Omental fat pad (tissue), 4 donors: Measurements from ENCODE around the gene ZNRF3. TPM values are rescaled to one million over a fixed set of nuclear protein-coding genes. Genes with fewer than 3 reads are reported as not detected.
"Not testable (repeated sequence)": the region's sequence is repeated elsewhere in the genome, so short reads cannot be mapped to it uniquely, and the experiment has no call there.

Experiments
- ATAC-seq: fragments of 150-250 bp; one replicate; pipeline ENCODE4 v1.9.1; 2016; ENCODE audit warnings: mild to moderate bottlenecking, moderate library complexity; ENCODE audit not compliant: low FRiP score
- DNase-seq: peaks from one replicate; pipeline ENCODE4 v3.0.0-alpha.2; 2019; ENCODE audit warnings: low spot score
- total RNA-seq, 4 donors: library from RNA; depleted of rRNA; stranded (reverse); fragments of >200 nt; gene quantifications; one replicate each; pipeline ENCODE4 v1.1.0, GENCODE V29; 2016
- TF ChIP-seq, protein P1 (sequence below), 3 donors: fragments of 450-650 bp; IDR thresholded peaks; one replicate each; pipeline ENCODE4 v1.5.1; 2016 to 2017; ENCODE audit warnings: antibody characterized with exemption in 3 of 3, mild to moderate bottlenecking in 3 of 3, moderate library complexity in 2 of 3

The ZNRF3 gene
- total RNA-seq, 4 donors from 2014 or later, result 7.7 to 14.4 (median 8.2) TPM

DNA sequence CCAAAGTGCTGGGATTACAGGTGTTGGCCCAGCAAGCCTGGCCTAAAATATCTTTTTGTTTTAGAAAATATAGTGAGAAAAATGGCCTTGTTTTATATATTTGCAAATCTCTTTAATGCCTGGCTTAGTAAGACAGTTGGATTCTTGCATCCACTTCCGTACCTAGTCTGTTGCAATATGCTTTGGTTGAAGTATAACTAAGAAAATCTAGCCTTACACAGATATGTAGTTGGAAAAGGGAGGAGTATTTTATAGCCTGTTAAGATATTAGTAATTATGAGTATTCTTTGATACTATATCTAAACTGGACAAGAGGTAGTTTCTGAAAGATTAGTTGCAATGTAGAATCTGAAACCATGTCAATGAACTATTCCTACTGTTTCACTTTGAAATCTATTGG, 65.1 kb downstream of the ZNRF3 start:
- ATAC-seq, result no peak
- DNase-seq, result no peak
- TF ChIP-seq, protein P1, sequence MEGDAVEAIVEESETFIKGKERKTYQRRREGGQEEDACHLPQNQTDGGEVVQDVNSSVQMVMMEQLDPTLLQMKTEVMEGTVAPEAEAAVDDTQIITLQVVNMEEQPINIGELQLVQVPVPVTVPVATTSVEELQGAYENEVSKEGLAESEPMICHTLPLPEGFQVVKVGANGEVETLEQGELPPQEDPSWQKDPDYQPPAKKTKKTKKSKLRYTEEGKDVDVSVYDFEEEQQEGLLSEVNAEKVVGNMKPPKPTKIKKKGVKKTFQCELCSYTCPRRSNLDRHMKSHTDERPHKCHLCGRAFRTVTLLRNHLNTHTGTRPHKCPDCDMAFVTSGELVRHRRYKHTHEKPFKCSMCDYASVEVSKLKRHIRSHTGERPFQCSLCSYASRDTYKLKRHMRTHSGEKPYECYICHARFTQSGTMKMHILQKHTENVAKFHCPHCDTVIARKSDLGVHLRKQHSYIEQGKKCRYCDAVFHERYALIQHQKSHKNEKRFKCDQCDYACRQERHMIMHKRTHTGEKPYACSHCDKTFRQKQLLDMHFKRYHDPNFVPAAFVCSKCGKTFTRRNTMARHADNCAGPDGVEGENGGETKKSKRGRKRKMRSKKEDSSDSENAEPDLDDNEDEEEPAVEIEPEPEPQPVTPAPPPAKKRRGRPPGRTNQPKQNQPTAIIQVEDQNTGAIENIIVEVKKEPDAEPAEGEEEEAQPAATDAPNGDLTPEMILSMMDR (IDR thresholded peaks at IDR 0.05), result no peak

DNA sequence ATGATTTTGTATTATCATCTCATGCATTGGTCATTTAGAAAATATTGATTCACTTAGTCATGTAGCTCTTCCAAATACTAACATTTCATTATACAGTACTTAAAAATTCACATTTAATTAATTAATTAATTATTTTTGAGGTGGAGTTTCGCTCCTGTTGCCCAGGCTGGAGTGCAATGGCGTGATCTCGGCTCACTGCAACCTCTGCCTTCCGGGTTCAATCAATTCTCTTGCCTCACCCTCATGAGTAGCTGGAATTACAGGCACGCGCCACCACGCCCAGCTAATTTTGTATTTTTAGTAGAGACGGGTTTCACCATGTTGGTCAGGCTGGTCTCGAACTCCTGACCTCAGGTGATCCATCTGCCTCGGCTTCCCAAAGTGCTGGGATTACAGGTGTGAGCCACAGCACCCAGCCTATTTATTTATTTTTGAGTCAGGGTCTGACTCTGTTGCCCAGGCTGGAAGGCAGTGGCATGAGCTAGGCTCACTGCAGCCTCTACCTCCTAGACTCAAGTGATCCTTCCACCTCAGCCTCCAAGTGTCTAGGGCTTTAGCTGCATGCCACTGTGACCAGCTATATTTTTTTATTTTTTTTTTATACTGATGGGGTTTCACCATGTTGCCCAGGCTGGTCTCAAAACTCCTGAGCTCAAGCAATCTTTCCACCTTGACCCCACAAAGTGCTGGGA, 65.6 kb downstream of the ZNRF3 start:
- ATAC-seq, DNase-seq: not testable (repeated sequence)

DNA sequence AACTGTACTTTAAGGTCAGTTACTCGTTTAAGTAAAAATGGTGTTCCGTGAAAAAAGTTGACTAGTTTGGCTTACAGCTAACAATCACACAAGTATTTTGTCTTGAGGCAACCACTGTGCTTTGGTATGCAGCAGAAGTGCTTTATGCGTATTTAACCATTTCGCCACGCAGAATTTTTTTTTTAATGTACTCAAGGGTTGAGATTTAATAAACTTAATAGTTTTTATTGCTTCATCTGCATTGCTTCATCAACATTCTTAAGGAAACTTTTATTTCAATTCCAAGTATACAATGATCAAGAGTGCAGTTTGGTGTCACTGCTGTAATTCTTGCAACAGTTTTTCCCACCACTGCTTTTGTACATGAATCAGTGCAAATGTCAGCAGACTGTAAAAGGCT, 66.4 kb downstream of the ZNRF3 start:
- ATAC-seq (peak; percentile 37), DNase-seq (no peak)
- TF ChIP-seq, protein P1 (IDR thresholded peaks at IDR 0.05), result no peak

DNA sequence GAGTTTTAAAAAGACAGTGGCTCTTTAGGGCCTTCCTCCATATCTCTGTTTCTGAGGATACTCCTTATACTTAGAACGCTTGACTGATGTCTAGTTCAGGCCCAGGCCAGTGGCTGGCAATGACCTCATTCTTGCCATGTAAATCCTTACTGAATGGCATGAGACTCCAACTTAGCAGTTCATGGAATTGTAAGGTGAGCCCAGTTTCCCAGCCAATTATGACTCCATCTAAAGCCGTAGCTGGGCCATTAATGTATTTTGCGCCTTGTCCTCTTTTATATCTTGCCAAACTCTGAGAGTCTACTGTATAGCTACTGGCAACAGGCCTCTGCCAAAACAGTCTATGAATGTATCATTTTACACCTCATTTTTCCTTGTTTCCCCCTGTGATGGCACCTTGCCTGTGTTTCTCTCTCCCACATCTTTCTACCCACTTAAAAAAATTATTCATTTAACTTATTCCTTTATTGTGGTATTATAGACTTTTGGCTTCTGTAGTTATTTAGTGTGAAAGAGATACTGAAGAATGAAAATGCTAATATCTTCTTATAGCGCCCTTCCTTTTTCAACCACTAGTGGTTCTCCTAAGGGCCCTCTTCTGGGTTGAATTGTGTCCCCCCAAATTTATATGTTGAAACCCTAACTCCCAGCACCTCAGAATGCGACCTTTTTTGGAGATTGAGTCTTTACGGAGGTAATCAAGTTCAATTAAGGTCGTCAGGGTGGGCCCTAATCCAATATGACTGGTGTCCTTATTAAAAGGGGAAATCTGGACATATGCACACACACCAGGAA, 67.4 kb downstream of the ZNRF3 start:
- TF ChIP-seq, protein P1 (IDR thresholded peaks at IDR 0.05), result no peak
- ATAC-seq (no peak), DNase-seq (no peak)

DNA sequence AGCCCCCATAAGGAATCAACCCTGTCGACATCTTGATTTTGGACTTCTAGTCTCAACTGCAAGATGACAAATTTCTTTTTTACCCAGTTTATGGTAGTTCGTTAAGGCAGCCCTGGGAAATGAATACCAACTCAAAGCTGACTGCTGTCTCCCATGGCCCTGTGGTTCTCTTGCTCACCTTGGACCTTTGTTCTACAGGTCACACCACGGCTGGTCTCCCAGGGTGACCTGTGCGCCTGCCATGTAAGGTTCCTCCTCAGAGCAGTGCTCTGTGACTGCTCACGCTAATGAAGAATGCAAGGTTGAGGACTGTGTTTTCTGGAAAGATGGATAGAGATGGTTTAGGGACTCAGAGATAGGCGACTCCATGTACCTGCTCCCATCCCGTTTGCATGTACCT, 68.2 kb downstream of the ZNRF3 start:
- no peak for ATAC-seq

DNA sequence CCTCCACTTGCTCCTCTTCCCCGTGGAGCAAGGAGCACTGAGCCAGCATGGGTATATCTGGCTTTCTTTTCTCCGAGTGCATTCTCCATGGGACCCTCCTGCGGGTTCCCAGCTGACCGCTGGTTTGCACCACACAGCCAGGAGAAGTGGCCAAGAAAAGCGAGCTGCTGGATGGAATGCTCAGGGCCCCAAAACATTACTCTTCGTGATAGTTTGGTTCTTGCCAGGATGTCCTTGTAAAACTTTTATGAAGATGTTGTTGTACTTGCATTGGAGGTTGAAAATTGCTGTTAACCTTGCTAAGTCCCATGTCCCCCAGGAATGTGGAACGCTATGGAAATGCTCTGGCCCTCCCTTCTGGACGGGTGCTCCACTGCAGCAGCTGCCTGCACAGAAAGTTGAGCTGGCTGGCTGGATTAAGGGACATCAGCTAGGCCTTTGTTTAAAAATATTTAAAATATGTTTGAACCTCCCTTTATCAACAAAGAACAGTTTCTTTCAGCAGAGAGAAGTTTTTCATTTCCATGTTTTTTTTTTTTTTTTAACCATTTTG, 68.7 kb downstream of the ZNRF3 start:
- TF ChIP-seq, protein P1 (IDR thresholded peaks at IDR 0.05), result no peak
- DNase-seq (no peak), ATAC-seq (no peak)

More for the DNA sequence above, 68.2 kb downstream of the ZNRF3 start:
- TF ChIP-seq, protein P1 (IDR thresholded peaks at IDR 0.05), result no peak
- no peak for DNase-seq

DNA sequence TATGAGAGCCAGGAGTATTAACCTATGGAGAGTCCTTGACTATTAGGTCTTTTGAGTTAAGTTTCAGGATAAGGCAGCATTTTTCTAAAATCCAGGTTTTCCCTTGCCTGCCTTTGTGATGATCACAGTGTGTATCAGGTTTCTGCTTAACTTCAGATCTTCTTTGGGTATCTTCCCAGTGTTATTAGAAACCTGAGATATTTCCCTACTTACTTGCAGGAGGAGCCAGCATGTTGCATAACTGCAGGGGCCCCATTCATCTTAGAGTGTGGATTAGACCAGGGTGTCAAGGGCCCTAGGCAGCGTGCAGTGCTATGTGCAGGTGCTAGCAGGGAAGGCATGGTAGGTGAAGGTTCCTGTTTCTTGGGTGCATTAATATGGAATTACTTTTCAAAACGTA, 69.5 kb downstream of the ZNRF3 start:
- TF ChIP-seq, protein P1 (IDR thresholded peaks at IDR 0.05), result no peak
- ATAC-seq, result peak; percentile 36
- no peak for DNase-seq
